A549 (cell line): ENCODE results near the gene MAP3K7. TPM values are rescaled to one million over a fixed set of nuclear protein-coding genes. Genes with fewer than 3 reads are reported as not detected.
"Not testable (repeated sequence)": the region's sequence is repeated elsewhere in the genome, so short reads cannot be mapped to it uniquely, and the experiment has no call there.

Experiments used
- ATAC-seq, 2 experiments: fragments of 200-7000 bp in 1 of 2; fragments of >200 bp in 1 of 2; cut with Nextera tagmentation in 1 of 2; cut with Tn5 transposase in 1 of 2; 3 replicates each; pipeline versions ENCODE4 v1.8.0 to v1.9.1; 2018 to 2020; ENCODE audit warnings: mild to moderate bottlenecking in 1 of 2, moderate library complexity in 1 of 2
- CTCF ChIA-PET: fragments of 300-600 bp; sonication (Branson Sonifier 250); formaldehyde crosslinking; extraction: SDS; loops from one replicate; lab custom pipeline; 2021; ENCODE audit warnings: antibody characterized with exemption, inconsistent platforms; lab: Yijun Ruan, JAX
- POLR2A ChIA-PET: fragments of 350-600 bp; formaldehyde crosslinking; extraction: SDS; loops from one replicate; lab custom pipeline; 2021; ENCODE audit warnings: antibody characterized with exemption, inconsistent platforms; lab: Yijun Ruan, JAX
- DNase-seq, 2 experiments: peaks; one replicate each; pipeline versions ENCODE4 v3.0.0 to v3.0.0-alpha.2; 2011 to 2016; ENCODE audit warnings: low read depth in 1 of 2, low spot score in 1 of 2
- FAIRE-seq: peaks from 2 replicates; lab custom pipeline; 2011; peaks lifted over from hg19 to GRCh38; lab: Jason Lieb, UNC
- H3K27ac ChIP-seq, 2 experiments: fragments of >200 bp; sonication (Bioruptor Twin); formaldehyde crosslinking; 3 replicates each; pipeline ENCODE4 v1.5.1; 2016 to 2017
- H3K4me1 ChIP-seq: fragments of >200 bp; sonication (Bioruptor Twin); formaldehyde crosslinking; 3 replicates; pipeline ENCODE4 v1.6.1; 2016
- H3K4me2 ChIP-seq: fragments of >200 bp; sonication (Bioruptor Twin); formaldehyde crosslinking; 3 replicates; pipeline ENCODE4 v1.6.1; 2016
- H3K4me3 ChIP-seq: fragments of >200 bp; sonication (Bioruptor Twin); formaldehyde crosslinking; 3 replicates; pipeline ENCODE4 v1.5.1; 2016
- H3K9me3 ChIP-seq: fragments of >200 bp; sonication (Bioruptor Twin); formaldehyde crosslinking; 3 replicates; pipeline ENCODE4 v1.6.1; 2016
- ATOH8 ChIP-seq: fragments of 250-450 bp; sonication (Bioruptor Pico); IDR thresholded peaks from 2 replicates; pipeline ENCODE4 v1.5.0; 2020; ENCODE audit warnings: low read depth, mild to moderate bottlenecking, moderate library complexity
- BHLHE40 ChIP-seq: IDR thresholded peaks from 2 replicates; pipeline ENCODE4 v1.6.1; 2012; ENCODE audit warnings: low read depth, low read length, inconsistent platforms
- CBX8 ChIP-seq: fragments of 200-600 bp; sonication (generic); IDR thresholded peaks from 2 replicates; pipeline ENCODE4 v1.6.1; 2016
- CEBPB ChIP-seq, 2 experiments: fragments of >200 bp in 1 of 2; sonication (Bioruptor Twin) in 1 of 2; formaldehyde crosslinking in 1 of 2; IDR thresholded peaks; 2 replicates each; pipeline ENCODE4 v1.6.1; 2012 to 2016
- CHD2 ChIP-seq: fragments of 150-350 bp; IDR thresholded peaks from 2 replicates; pipeline ENCODE4 v1.6.1; 2014; ENCODE audit warnings: low read length; ENCODE audit not compliant: partially characterized antibody
- EHF ChIP-seq: fragments of 250-450 bp; sonication (Bioruptor Pico); IDR thresholded peaks from 2 replicates; pipeline ENCODE4 v1.5.0; 2020; ENCODE audit warnings: mild to moderate bottlenecking
- ESRRA ChIP-seq: fragments of 150-350 bp; IDR thresholded peaks from 2 replicates; pipeline ENCODE4 v1.6.1; 2014; ENCODE audit warnings: mild to moderate bottlenecking, low read length, borderline replicate concordance
- FOSL2 ChIP-seq, 2 experiments: fragments of 450-650 bp in 1 of 2; fragments of >200 bp in 1 of 2; sonication (Bioruptor Twin) in 1 of 2; formaldehyde crosslinking; IDR thresholded peaks; 2 replicates each; pipeline versions ENCODE4 v1.5.0 to v1.6.1; 2016 to 2020; ENCODE audit warnings: mild to moderate bottlenecking in 1 of 2, moderate library complexity in 1 of 2
- FOXS1 ChIP-seq: fragments of 250-450 bp; sonication (Bioruptor Pico); IDR thresholded peaks from 2 replicates; pipeline ENCODE4 v1.5.0; 2020; ENCODE audit warnings: mild to moderate bottlenecking, moderate library complexity
- GATA3 ChIP-seq: IDR thresholded peaks from 2 replicates; pipeline ENCODE4 v1.6.1; 2012; ENCODE audit warnings: borderline replicate concordance
- HES2 ChIP-seq: fragments of >200 bp; sonication (Bioruptor Twin); formaldehyde crosslinking; IDR thresholded peaks from 2 replicates; pipeline ENCODE4 v1.6.1; 2016
- HOXA7 ChIP-seq: fragments of 250-450 bp; sonication (Bioruptor Pico); IDR thresholded peaks from 2 replicates; pipeline ENCODE4 v1.5.0; 2020; ENCODE audit warnings: mild to moderate bottlenecking, moderate library complexity
- JUNB ChIP-seq: fragments of >200 bp; sonication (Bioruptor Twin); formaldehyde crosslinking; IDR thresholded peaks from 2 replicates; pipeline ENCODE4 v1.6.1; 2016
- MAX ChIP-seq: IDR thresholded peaks from 2 replicates; pipeline ENCODE4 v1.6.1; 2012
- NFE2L2 ChIP-seq: fragments of 150-350 bp; conservative IDR thresholded peaks from 2 replicates; pipeline ENCODE4 v1.6.1; 2014; ENCODE audit warnings: low read length
- NR3C1 ChIP-seq: fragments of >200 bp; sonication (Bioruptor Twin); formaldehyde crosslinking; IDR thresholded peaks from 3 replicates; pipeline ENCODE4 v1.6.1; 2017
- REST ChIP-seq: fragments of 200-600 bp; sonication (generic); IDR thresholded peaks from 2 replicates; pipeline ENCODE4 v1.6.1; 2016; ENCODE audit warnings: antibody characterized with exemption, mild to moderate bottlenecking, moderate library complexity
- SMC3 ChIP-seq: fragments of >200 bp; sonication (Bioruptor Twin); formaldehyde crosslinking; IDR thresholded peaks from 3 replicates; pipeline ENCODE4 v1.6.1; 2018; ENCODE audit warnings: inconsistent platforms
- SREBF2 ChIP-seq: fragments of 450-650 bp; IDR thresholded peaks from 2 replicates; pipeline ENCODE4 v1.6.1; 2014; ENCODE audit warnings: mild to moderate bottlenecking, moderate library complexity
- WGBS: methylation state at CpG from one replicate; pipeline ENCODE4 v1.1.6; 2017; ENCODE audit errors: missing lambda C conversion rate; 5-methylcytosine and 5-hydroxymethylcytosine counted together
- polyA plus RNA-seq, 4 experiments: library from polyadenylated mRNA; depleted of rRNA in 3 of 4; stranded (reverse); fragments of >200 nt; fragmentation: RNase III in 1 of 4; extraction: RNeasy Plus Mini Kit Qiagen cat#74134 plus additional on column Dnase treatment in 1 of 4; gene quantifications; 2 replicates in 3 of 4; 3 replicates in 1 of 4; pipeline ENCODE4 v1.2.3, GENCODE V29; 2011 to 2017

Gene MAP3K7
- polyA plus RNA-seq, 2 of the 4 experiments (the other 2 are of a cell fraction) = 13.7 to 32.0 TPM

- Histone ChIP-seq H3K4me1 (no peaks in the 10 kb centered on the region), H3K4me3 (no peak overlapping the region), H3K27ac (no peak overlapping the region), H3K9me3 (no peaks in the 10 kb centered on the region), H3K4me2 (no peak overlapping the region)
- ChIA-PET POLR2A (no interaction called here), CTCF (no interaction called here)
- ATAC-seq (no peak), DNase-seq (no peak), FAIRE-seq (no peak)
- no peak for TF ChIP-seq SREBF2
- no peak for TF ChIP-seq FOXS1
- TF ChIP-seq HES2 = no peak
- no peak for TF ChIP-seq ESRRA
- TF ChIP-seq EHF (CRISPR knock-in tag) = no peak
- no peak for TF ChIP-seq REST
- no peak for TF ChIP-seq FOSL2 (IDR thresholded peaks at IDR 0.05)
- TF ChIP-seq FOSL2 (CRISPR knock-in tag; IDR thresholded peaks at IDR 0.05) = no peak
- no peak for TF ChIP-seq CHD2
- TF ChIP-seq BHLHE40 = no peak
- TF ChIP-seq NFE2L2 = no peak
- TF ChIP-seq JUNB = no peak
- TF ChIP-seq ATOH8 = no peak
- TF ChIP-seq MAX = no peak
- no peak for TF ChIP-seq SMC3
- TF ChIP-seq CBX8 = no peak
- TF ChIP-seq NR3C1 = no peak
- no peak for TF ChIP-seq HOXA7 (CRISPR knock-in tag)
- TF ChIP-seq CEBPB (IDR thresholded peaks at IDR 0.05) = no peak
- no peak for TF ChIP-seq GATA3
Observed at GRCh38 chr6:90569223-90569622, 17.6 kb downstream of the MAP3K7 start.

- H3K27ac ChIP-seq, H3K4me1 ChIP-seq, CTCF ChIA-PET, FAIRE-seq, POLR2A ChIA-PET, H3K9me3 ChIP-seq, H3K4me3 ChIP-seq, H3K4me2 ChIP-seq, DNase-seq, ATAC-seq: not testable (repeated sequence)
- 100% methylated on average over 1 of the region's 1 CpG for WGBS
Observed at GRCh38 chr6:90567682-90568081, 19.2 kb downstream of the MAP3K7 start.

- 88% methylated on average over 4 of the region's 9 CpGs for WGBS
- CTCF ChIA-PET = interaction anchor here (0.8 kb wide), 1 partner anchor 20 kb away, joined by 3 read pairs; no protein-coding TSS in a partner anchor
- H3K4me3 ChIP-seq, H3K9me3 ChIP-seq, FAIRE-seq, ATAC-seq, H3K27ac ChIP-seq, H3K4me2 ChIP-seq, POLR2A ChIA-PET, DNase-seq, H3K4me1 ChIP-seq: not testable (repeated sequence)
Observed at GRCh38 chr6:90562341-90562740, 24.5 kb downstream of the MAP3K7 start.
